Gastrocnemius medialis (tissue), 4 donors: ENCODE measurements around the gene SERPINB1.

Experiments
- POLR2A ChIP-seq, 2 donors: fragments of 450-650 bp; IDR thresholded peaks; one replicate each; pipeline ENCODE4 v1.6.1; 2017; ENCODE audit warnings: antibody characterized with exemption in 2 of 2, mild to moderate bottlenecking in 2 of 2, moderate library complexity in 2 of 2
- TF ChIP-seq, protein P1 (sequence below), 5 experiments: fragments of 450-650 bp in 3 of 5; fragments of 200-600 bp in 2 of 5; sonication (generic) in 2 of 5; IDR thresholded peaks in 4 of 5; conservative IDR thresholded peaks in 1 of 5; 1 replicate in 4 of 5; 2 replicates in 1 of 5; pipeline ENCODE4 v1.5.1; 2016 to 2019; ENCODE audit warnings: antibody characterized with exemption in 5 of 5, mild to moderate bottlenecking in 3 of 5, moderate library complexity in 3 of 5

DNA sequence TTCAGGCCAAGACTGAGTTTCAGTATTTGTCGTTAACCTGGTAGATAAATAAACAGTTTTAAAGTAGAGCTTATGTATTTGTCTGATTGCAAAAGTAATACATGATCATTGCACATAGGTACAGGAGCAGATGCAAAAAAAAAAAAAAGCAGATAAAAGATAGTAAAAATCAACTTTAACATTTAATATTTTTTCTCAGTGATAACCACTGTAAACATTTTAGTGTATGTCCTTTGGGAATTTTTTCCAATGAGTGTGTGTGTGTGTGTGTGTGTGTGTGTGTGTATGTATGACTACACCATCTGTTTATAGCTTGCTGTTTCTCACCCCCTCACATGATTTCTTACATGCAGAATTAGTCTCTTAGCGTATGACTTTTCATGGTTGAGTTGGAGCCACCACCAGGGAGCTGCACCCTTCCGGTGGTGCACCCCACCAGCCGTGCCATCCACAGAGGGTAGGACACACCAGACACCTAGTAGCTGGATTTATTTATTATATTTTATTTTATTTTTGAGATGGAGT lies 50.2 kb downstream of the SERPINB1 start:
- TF ChIP-seq, protein P1, sequence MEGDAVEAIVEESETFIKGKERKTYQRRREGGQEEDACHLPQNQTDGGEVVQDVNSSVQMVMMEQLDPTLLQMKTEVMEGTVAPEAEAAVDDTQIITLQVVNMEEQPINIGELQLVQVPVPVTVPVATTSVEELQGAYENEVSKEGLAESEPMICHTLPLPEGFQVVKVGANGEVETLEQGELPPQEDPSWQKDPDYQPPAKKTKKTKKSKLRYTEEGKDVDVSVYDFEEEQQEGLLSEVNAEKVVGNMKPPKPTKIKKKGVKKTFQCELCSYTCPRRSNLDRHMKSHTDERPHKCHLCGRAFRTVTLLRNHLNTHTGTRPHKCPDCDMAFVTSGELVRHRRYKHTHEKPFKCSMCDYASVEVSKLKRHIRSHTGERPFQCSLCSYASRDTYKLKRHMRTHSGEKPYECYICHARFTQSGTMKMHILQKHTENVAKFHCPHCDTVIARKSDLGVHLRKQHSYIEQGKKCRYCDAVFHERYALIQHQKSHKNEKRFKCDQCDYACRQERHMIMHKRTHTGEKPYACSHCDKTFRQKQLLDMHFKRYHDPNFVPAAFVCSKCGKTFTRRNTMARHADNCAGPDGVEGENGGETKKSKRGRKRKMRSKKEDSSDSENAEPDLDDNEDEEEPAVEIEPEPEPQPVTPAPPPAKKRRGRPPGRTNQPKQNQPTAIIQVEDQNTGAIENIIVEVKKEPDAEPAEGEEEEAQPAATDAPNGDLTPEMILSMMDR (IDR thresholded peaks at IDR 0.05 in 4 of 5, conservative IDR thresholded peaks at IDR 0.05 in 1 of 5): no peak
- no peak for TF ChIP-seq POLR2A (IDR thresholded peaks at IDR 0.05)
